ENCODE data around the gene ZNF536. TPM values are rescaled to one million over a fixed set of nuclear protein-coding genes. Genes with fewer than 3 reads are reported as not detected.

Gene ZNF536
- total RNA-seq, 6 donors from 2014 or later = 0.34 to 0.78 (median 0.71) TPM; not detected in 2

- Histone ChIP-seq H3K27ac (no peak overlapping the region), H3K27me3 (no peaks in the 10 kb centered on the region), H3K4me1 (no peaks in the 10 kb centered on the region), H3K36me3 (no peaks in the 10 kb centered on the region), H3K9me3 (no peaks in the 10 kb centered on the region), H3K4me3 (no peak overlapping the region)
- ATAC-seq (ENCODE audit: low FRiP score in 2 of 2) = no peak
- no peak for TF ChIP-seq POLR2A (IDR thresholded peaks at IDR 0.05)
- TF ChIP-seq EP300 (IDR thresholded peaks at IDR 0.05) = no peak
- TF ChIP-seq POLR2AphosphoS5 (IDR thresholded peaks at IDR 0.05) = no peak
- TF ChIP-seq CTCF (IDR thresholded peaks at IDR 0.05) = no peak
- peak in 1 of 2 donors; percentile 10 for DNase-seq
- 75 to 81% methylated on average over 7 to 12 of the region's 13 CpGs for WGBS, 2 donors
These were observed 13.2 kb upstream of the ZNF536 start for GRCh38 chr19:30358821-30359580.

GRCh38 chr19:30359936-30360335, 12.2 kb upstream of the ZNF536 start:
- WGBS, 2 donors = 69 to 93% methylated on average over 8 to 9 of the region's 9 CpGs
- ATAC-seq (ENCODE audit: low FRiP score in 2 of 2) (no peak), DNase-seq (peak in 1 of 2 donors; percentile 3)
- no peak overlapping the region for H3K4me3 ChIP-seq
- no peak overlapping the region for H3K27ac ChIP-seq
- H3K36me3 ChIP-seq = no peaks in the 10 kb centered on the region
- H3K4me1 ChIP-seq = no peaks in the 10 kb centered on the region
- TF ChIP-seq POLR2AphosphoS5 (IDR thresholded peaks at IDR 0.05) = no peak
- no peaks in the 10 kb centered on the region for H3K9me3 ChIP-seq
- H3K27me3 ChIP-seq = no peaks in the 10 kb centered on the region

DNA sequence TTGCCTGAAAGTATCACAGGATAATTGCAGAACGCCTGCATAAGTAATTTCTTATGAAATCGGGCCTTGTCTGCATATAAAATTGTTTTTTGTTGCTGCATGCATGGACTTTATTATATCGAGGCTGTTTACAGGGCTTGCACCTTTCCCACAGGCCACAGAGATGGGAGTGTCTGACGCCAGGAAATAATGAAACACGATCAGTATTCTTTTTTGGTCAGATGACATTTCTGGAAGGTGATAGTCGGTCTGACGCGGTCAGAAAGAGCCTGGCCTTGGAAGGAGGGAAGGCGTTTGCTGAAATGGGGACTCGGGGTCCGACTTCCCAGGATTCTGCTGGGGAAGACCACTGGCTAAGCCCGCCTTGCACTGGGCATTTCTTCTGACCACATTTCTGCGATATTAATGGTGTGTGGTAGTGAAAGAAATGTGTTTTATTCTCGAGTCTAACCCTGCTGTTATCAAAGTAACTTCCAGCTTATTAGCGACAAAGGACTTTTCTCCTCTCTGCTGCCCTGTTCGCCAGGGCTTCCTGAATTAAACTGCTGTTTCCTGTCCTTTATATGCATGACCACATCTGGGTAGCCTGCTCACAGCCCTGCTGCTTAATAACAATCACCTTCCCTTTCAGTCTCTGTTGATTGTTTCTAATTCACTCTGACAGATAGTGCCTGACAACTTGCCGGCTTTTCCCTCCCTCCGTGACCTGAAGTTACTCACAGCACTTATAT, 11.6 kb upstream of the ZNF536 start:
- H3K9me3 ChIP-seq = no peaks in the 10 kb centered on the region
- no peaks in the 10 kb centered on the region for H3K36me3 ChIP-seq
- no peaks in the 10 kb centered on the region for H3K27me3 ChIP-seq
- DNase-seq = peak in 1 of 2 donors; percentile 3
- H3K4me1 ChIP-seq = no peaks in the 10 kb centered on the region
- no peak overlapping the region for H3K27ac ChIP-seq
- 37 to 39% methylated on average over 18 of the region's 18 CpGs for WGBS, 2 donors
- TF ChIP-seq EP300 (IDR thresholded peaks at IDR 0.05) (no peak), POLR2A (IDR thresholded peaks at IDR 0.05) (no peak), POLR2AphosphoS5 (IDR thresholded peaks at IDR 0.05) (no peak), CTCF (IDR thresholded peaks at IDR 0.05) (no peak)
- no peak overlapping the region for H3K4me3 ChIP-seq
- no peak for ATAC-seq (ENCODE audit: low FRiP score in 2 of 2)

GRCh38 chr19:30361107-30361447, 11.1 kb upstream of the ZNF536 start:
- Histone ChIP-seq H3K4me3 (no peak overlapping the region), H3K4me1 (no peaks in the 10 kb centered on the region), H3K27ac (no peak overlapping the region), H3K27me3 (no peaks in the 10 kb centered on the region), H3K36me3 (no peaks in the 10 kb centered on the region), H3K9me3 (no peaks in the 10 kb centered on the region)
- TF ChIP-seq POLR2A (IDR thresholded peaks at IDR 0.05) = no peak
- no peak for TF ChIP-seq CTCF (IDR thresholded peaks at IDR 0.05)
- no peak for TF ChIP-seq EP300 (IDR thresholded peaks at IDR 0.05)
- TF ChIP-seq POLR2AphosphoS5 (IDR thresholded peaks at IDR 0.05) = no peak
- DNase-seq = no peak
- ATAC-seq (ENCODE audit: low FRiP score in 2 of 2) = no peak
- WGBS, 2 donors = 50 to 65% methylated on average over 4 of the region's 4 CpGs

DNA sequence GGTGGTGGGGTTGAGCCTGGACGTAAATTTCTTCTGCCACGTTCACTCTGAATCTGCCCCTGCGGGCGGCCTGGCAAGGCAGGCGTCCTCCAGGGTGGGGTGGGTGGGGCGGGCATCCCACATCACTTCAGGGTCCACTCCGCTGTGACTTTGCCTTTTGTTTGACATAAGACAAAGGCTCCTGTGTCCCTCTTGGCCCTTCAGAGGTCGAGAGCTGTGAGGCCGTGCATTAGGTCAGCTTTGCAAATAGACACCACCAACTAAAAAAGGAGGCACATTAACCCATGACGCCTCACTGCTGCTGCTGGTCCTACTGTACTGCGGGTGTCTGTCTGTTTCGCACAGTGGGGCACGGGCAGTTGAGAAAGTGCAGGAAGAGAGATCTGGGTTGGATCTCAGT, 10.5 kb upstream of the ZNF536 start:
- H3K27ac ChIP-seq = no peak overlapping the region
- H3K27me3 ChIP-seq = no peaks in the 10 kb centered on the region
- no peak overlapping the region for H3K4me3 ChIP-seq
- TF ChIP-seq POLR2AphosphoS5 (IDR thresholded peaks at IDR 0.05) (no peak), EP300 (IDR thresholded peaks at IDR 0.05) (no peak), POLR2A (IDR thresholded peaks at IDR 0.05) (no peak), CTCF (IDR thresholded peaks at IDR 0.05) (no peak)
- H3K9me3 ChIP-seq = no peaks in the 10 kb centered on the region
- H3K36me3 ChIP-seq = no peaks in the 10 kb centered on the region
- WGBS, 2 donors = 82 to 83% methylated on average over 12 to 13 of the region's 13 CpGs
- H3K4me1 ChIP-seq = no peaks in the 10 kb centered on the region
- ATAC-seq (ENCODE audit: low FRiP score in 2 of 2) (no peak), DNase-seq (no peak)
